ENCODE results near the gene PRPF40B. TPM values are rescaled to one million over a fixed set of nuclear protein-coding genes. Genes with fewer than 3 reads are reported as not detected.
"Not testable (repeated sequence)": the region's sequence is repeated elsewhere in the genome, so short reads cannot be mapped to it uniquely, and the experiment has no call there.

PRPF40B gene
- polyA plus RNA-seq, 10 donors, result 10.9 to 18.1 (median 12.5) TPM

- no peak for DNase-seq
These were observed 14.1 kb upstream of the PRPF40B start for GRCh38 chr12:49609059-49609874.

GRCh38 chr12:49609875-49610154 lies 13.5 kb upstream of the PRPF40B start:
- DNase-seq, result no peak

- not testable (repeated sequence) for DNase-seq
These were observed 12.6 kb upstream of the PRPF40B start for GRCh38 chr12:49610785-49611184.

GRCh38 chr12:49612210-49612609 lies 11.2 kb upstream of the PRPF40B start:
- DNase-seq, result no peak

- DNase-seq, result no peak
These were observed 7.6 kb upstream of the PRPF40B start for GRCh38 chr12:49615725-49616124.

GRCh38 chr12:49616533-49617219 lies 6.7 kb upstream of the PRPF40B start:
- DNase-seq, result no peak

GRCh38 chr12:49618576-49618975 lies 4.8 kb upstream of the PRPF40B start:
- DNase-seq, result no peak

GRCh38 chr12:49619286-49619685 lies 4.1 kb upstream of the PRPF40B start:
- DNase-seq, result no peak

- no peak for DNase-seq
These were observed 1.5 kb upstream of the PRPF40B start for GRCh38 chr12:49621651-49622500.

GRCh38 chr12:49622501-49623141 lies 740 bp upstream of the PRPF40B start:
- DNase-seq, result peak in 1 of 3 donors; percentile 27

GRCh38 chr12:49624921-49625577 lies 1.7 kb downstream of the PRPF40B start:
- no peak for DNase-seq

GRCh38 chr12:49626169-49626835 lies 2.9 kb downstream of the PRPF40B start:
- no peak for DNase-seq

- no peak for DNase-seq
These were observed 3.5 kb downstream of the PRPF40B start for GRCh38 chr12:49626836-49627235.

GRCh38 chr12:49627752-49628360 lies 4.5 kb downstream of the PRPF40B start:
- no peak for DNase-seq

GRCh38 chr12:49631336-49631907 lies 8.1 kb downstream of the PRPF40B start:
- DNase-seq, result no peak

GRCh38 chr12:49632401-49632800 lies 9.0 kb downstream of the PRPF40B start:
- no peak for DNase-seq

- DNase-seq, result no peak
These were observed 9.8 kb downstream of the PRPF40B start for GRCh38 chr12:49632986-49633702.

- no peak for DNase-seq
These were observed 10.5 kb downstream of the PRPF40B start for GRCh38 chr12:49633703-49634345.

GRCh38 chr12:49635036-49635435 lies 11.7 kb downstream of the PRPF40B start:
- DNase-seq, result no peak

Data from muscle of back (tissue), 11 donors.